Glomerular visceral epithelial cell (primary cell): ENCODE measurements around the gene NUP85.
"Not testable (repeated sequence)": the region's sequence is repeated elsewhere in the genome, so short reads cannot be mapped to it uniquely, and the experiment has no call there.

Experiments used
- DNase-seq: peaks from one replicate; pipeline ENCODE4 v3.0.0-alpha.2; 2016; ENCODE audit errors: extremely low spot score

Gene NUP85

DNA sequence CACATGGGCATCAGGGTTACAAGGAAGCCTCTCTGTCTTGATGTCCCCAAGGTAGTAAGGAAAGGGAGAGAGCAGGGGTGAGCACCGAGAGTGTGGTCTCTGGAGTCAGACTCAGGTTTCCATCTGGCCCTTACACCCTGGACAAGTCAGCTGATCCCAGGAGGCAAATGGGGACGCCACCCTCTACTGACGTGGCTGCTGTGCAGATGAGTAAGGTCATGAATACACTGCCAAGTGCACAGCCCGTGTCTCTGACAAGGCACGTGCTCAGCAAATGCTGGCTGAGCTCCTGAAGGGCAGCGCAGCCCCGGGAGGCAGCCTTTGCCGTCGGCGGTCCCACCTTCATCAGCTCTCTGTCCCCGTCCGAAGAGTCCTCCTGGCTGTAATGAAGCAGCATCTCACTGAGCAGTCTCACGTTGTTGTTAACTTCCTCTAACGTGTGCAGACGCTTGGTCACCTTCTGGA, 36.5 kb downstream of the NUP85 start:
- no peak for DNase-seq

DNA sequence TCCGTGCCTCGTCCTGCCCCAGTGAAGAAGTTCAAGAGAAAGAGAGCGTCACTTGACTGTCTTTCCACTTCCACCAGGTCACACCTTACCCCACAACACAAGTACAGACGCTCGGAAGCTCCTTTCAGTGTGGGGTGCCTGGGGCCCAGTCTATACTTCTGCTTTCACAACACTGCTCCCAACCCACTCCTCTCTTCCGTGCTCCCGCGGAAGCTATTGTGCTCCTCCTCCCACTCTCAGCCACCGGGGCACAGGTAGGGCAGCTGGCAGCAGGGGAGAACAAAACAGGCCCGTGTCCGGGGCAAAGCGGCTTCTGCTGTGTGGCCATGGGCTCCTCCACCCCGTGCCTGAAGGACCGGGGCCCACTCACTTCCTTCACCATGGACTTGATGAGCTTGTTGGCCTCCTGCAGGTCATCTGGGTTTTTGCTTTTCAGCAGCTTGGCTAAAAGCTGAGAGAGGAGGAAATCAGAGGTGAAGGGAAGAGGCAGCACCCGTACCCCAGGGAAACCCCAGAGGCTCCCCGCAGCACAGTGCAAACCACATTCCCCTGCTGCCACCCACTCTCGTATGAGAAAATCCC, 37.1 kb downstream of the NUP85 start:
- DNase-seq: no peak

GRCh38 chr17:75244133-75244866, 38.8 kb downstream of the NUP85 start:
- no peak for DNase-seq

- DNase-seq: no peak
These were observed 39.5 kb downstream of the NUP85 start for GRCh38 chr17:75245011-75245410.

DNA sequence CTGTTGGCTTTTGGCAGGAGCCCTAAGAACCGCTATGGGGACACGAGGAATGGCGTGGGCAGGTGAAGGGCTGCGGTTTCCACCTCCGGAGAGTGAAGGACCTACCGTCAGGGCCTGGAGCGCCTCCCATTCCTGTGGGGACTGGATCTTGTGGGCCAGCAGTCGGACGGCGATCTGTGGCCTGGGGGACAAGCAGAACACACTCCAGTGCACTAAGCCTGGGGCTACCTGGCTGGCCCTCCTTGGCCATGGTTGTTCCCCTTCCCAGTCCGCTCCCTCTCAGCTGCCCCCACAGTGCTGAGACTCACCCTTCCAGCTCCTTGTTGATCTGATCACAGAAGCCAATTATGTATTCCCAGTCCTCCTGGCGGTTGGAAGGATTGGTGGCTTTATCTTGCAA, 40.9 kb downstream of the NUP85 start:
- no peak for DNase-seq

DNA sequence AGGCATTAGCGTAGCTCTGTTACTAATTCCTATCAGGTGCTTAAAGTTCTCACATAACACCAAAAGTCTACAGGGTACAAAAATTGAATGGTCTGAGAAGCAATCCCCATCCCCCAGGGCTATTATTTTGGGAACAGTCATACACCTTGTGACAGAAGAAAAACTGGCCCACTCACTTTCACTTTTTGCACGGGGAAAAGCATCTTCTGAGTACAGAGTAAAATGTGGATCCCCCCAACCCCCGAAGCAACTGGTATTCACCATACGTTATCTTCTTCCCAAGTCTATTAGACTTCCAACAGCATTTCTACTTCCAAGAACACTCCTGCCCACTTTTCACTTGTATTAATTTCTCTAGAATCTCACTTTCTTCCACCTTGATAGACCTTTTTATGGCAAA, 44.1 kb downstream of the NUP85 start:
- DNase-seq: no peak

DNA sequence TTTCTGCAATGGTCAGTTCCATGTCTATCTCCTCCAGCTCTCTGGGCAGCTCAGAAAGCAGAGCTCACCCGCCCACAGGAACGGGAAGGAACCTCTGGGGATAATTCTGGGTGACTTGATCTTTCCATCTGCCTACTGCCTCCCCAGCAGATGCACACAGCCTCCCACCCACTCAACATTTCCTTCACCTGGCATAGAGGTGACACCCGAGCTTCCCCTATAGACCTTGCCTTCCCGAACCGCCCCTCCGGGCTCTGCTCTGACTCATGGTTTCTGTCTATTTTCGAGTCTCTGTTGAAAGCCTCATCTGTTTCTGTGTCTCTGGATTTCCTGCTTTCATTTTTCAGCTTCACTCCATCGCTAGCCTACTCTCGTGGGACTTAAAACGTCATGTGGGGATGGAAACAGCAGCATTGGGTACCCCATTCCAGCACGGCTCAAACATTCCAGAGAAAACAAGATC, 44.6 kb downstream of the NUP85 start:
- DNase-seq: no peak

- DNase-seq: no peak
These were observed 46.7 kb downstream of the NUP85 start for GRCh38 chr17:75252039-75252816.

DNA sequence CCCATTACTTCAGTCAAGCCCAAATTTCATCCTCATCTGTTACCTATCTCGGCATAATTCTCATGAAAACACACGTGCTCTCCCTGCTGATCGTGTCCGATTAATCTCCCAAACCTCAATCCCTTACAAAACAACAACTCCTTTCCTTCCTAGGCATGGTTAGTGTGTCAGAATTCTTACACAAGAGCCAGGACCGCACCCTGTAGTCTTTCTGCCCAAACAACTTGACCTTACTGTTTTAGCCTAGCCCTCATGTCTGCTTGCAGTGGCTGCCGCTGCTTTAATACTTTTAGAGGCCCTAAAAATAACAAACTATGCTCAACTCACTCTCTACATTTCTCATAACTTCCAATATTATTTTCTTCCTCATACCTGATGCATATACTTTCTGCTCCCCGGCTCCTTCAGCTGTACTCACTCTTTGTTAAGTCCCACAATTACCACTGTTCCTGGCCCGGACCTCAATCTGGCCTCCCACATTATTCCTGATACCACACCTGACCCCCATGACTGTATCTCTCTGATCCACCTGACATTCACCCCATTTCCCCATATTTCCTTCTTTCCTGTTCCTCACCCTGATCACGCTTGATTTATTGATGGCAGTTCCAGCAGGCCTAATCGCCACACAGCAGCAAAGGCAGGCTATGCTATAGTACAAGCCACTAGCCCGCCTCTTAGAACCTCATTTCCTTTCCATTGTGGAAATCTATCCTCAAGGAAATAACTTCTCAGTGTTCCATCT, 50.6 kb downstream of the NUP85 start:
- not testable (repeated sequence) for DNase-seq

DNA sequence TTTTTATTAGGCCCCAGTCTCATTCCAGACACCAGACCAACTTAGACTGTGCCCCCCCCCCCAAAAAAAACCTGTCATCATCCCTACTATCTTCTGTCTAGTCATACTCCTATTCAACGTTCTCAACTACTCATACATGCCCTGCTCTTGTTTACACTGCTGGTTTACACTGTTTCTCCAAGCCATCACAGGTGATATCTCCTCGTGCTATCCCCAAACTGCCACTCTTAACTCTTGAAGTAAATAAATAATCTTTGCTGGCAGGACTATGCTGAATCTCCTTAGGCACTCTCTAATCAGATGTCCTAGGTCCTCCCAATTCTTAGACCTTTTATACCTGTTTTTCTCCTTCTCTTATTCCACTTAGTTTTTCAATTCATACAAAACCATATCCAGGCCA, 51.7 kb downstream of the NUP85 start:
- not testable (repeated sequence) for DNase-seq

DNA sequence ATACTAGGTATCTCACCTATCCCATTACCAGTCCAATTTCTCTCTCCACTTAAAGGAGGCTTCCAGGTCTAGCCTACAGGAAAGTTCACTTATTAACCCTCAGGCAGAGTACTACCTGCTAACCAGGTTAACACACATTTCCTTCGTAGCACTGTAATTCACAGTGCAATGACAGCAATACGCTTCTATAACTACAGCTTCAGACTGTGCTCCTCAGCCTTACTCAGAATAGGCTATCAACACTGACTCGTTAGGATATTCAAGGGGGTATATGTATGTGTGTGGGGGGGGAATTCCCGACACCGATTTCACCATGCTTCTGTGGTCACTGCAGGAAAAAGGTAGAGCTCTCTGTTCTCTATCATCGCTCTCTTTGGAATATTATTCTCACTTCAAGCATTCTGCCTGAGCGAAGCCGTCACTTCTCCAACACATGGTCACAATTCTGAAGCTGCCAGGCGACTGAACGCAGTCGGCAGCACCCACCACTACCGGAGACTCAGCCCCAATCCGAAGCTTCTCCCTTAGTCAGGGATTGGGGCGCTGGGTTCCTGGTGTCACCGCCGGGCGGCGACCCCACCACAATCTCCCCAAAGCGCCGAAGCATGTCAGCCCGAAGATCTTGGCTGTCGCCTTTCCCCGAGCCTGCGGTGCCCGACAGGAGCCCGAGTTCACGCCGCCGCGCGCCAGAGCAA, 55.3 kb downstream of the NUP85 start:
- DNase-seq: peak; percentile 35

GRCh38 chr17:75261336-75262111, 56.0 kb downstream of the NUP85 start, which contains the start of the genes GGA3 and MRPS7:
Gene GGA3 (minus strand): TSS chr17:75261606. CDS start chr17:75261587, 19 bp downstream.
Gene MRPS7 (plus strand): TSS chr17:75261879. CDS start chr17:75261901, 22 bp downstream.
- DNase-seq: peak; percentile 92

DNA sequence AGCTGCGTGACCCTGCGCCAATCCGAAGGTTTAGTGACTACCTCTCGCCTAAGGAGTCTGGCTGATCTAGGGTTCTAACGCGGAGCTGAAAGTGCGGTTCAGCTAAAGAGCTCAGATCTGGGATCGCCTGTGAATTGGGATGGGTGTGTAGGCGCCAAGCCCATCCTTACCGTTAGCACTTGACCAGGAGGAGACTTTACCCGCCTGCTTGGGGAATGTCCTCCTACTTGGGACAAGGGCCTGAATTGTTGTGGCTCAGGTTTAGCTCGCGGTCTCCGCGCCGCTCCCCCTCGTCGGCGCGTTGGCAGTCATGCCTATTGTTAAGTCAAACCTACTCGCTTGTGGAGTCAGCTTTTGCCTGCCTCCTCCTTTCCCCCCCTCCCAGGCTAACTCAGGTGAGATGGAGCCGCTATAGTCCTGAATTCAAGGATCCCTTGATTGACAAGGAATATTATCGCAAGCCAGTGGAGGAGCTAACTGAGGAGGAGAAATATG, 56.7 kb downstream of the NUP85 start:
- no peak for DNase-seq

- DNase-seq: no peak
These were observed 57.6 kb downstream of the NUP85 start for GRCh38 chr17:75263055-75263454.

- no peak for DNase-seq
These were observed 60.3 kb downstream of the NUP85 start for GRCh38 chr17:75265614-75266315.

DNA sequence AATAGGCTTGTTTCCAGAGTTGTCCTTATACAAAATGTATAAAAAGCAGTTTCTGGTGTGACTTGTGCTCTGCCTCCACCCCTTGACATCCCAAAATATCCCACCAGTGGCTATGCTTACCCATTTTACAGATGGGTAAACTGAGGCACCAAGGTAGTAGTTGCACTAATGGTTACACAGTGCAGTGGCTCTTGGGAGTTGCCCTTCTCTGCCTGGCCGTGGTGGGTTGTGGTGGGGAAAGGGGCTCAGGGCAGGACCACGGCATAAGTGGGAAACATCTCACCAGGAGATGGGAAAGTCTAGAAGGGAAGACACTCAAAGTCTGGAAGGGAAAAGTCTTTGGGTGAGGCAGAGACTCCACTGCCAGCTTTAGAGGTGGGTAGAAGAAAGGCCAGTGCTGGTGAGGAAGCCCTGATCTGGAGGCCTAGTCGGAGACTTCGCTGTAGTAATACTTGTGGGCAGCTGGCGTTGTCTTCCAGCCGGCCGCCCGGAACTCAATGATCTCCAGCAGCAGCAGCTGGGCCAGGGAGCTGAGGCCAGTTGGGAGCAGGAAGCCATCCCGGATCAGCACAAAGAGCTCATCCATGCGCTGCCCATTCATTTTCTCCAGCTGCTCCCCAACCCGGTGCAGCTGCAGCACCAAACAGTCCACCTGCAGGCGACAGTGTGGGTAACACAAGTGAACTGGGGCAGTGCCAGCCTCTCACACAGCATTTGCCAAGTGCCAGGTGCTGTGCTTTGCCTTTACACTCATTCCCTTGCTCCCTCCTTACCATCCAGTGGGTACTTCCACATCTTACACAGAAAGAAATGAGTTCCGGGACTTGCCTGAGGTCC, 61.1 kb downstream of the NUP85 start:
- DNase-seq: no peak

GRCh38 chr17:75267153-75267410, 61.6 kb downstream of the NUP85 start:
- DNase-seq: no peak

- DNase-seq: no peak
These were observed 62.1 kb downstream of the NUP85 start for GRCh38 chr17:75267411-75268232.
